Astrocyte (in vitro differentiated cells and primary cell): ENCODE results near the gene PI4K2A.

ENCODE experiments used
- EZH2 ChIP-seq: IDR thresholded peaks from 2 replicates; pipeline ENCODE4 v1.6.1; 2012; ENCODE audit warnings: mild to moderate bottlenecking, low read length, inconsistent platforms; ENCODE audit not compliant: insufficient read depth
- TF ChIP-seq, protein P1 (sequence below): IDR thresholded peaks from 2 replicates; pipeline ENCODE4 v1.5.1; 2011; ENCODE audit warnings: low read depth, mild to moderate bottlenecking, inconsistent platforms, low read length, moderate library complexity; ENCODE audit not compliant: insufficient read depth

DNA sequence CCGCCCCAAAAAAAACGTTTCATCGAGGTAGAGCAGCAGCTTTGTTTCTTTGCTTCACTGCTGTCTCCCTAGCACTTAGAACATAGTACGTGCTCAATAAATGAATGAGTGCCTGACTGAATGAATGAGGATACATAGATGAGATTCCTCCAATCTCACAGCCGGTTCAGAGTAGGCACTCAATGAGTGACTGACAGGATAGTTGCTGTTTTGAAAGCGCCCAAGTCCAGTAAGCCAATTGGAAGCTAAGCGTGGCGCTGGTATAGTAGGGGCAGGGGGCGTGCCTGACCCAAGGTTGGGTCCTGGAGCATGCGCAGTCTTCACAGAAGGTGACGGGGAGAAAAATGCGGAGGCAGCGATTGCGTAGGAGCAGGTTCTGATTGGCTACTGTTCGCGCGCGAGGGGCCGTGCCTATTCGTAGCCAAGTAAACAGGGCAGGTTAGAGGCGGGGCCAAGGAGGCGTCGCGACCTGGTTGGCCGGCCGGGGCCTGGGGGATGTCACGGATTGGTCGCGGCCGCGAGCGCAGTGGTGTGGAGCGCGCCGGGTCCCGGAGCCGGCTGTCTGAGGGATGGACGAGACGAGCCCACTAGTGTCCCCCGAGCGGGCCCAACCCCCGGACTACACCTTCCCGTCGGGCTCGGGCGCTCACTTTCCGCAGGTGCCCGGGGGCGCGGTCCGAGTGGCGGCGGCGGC, at the start of gene PI4K2A:
- TF ChIP-seq, protein P1, sequence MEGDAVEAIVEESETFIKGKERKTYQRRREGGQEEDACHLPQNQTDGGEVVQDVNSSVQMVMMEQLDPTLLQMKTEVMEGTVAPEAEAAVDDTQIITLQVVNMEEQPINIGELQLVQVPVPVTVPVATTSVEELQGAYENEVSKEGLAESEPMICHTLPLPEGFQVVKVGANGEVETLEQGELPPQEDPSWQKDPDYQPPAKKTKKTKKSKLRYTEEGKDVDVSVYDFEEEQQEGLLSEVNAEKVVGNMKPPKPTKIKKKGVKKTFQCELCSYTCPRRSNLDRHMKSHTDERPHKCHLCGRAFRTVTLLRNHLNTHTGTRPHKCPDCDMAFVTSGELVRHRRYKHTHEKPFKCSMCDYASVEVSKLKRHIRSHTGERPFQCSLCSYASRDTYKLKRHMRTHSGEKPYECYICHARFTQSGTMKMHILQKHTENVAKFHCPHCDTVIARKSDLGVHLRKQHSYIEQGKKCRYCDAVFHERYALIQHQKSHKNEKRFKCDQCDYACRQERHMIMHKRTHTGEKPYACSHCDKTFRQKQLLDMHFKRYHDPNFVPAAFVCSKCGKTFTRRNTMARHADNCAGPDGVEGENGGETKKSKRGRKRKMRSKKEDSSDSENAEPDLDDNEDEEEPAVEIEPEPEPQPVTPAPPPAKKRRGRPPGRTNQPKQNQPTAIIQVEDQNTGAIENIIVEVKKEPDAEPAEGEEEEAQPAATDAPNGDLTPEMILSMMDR: no peak
- TF ChIP-seq EZH2: no peak
